Retina (tissue), 1 donor: ENCODE data around the gene VWC2L.

ENCODE experiments used
- DNase-seq: peaks from one replicate; pipeline ENCODE4 v3.0.0-alpha.2; 2016

Gene VWC2L

GRCh38 chr2:214604861-214605260, 194.0 kb downstream of the VWC2L start:
- no peak for DNase-seq

- DNase-seq = no peak
Observed at GRCh38 chr2:214607051-214607450, 196.2 kb downstream of the VWC2L start.

GRCh38 chr2:214611015-214611414, 200.2 kb downstream of the VWC2L start:
- no peak for DNase-seq

GRCh38 chr2:214624166-214624760, 213.4 kb downstream of the VWC2L start:
- no peak for DNase-seq

- DNase-seq = no peak
Observed at GRCh38 chr2:214628091-214628490, 217.2 kb downstream of the VWC2L start.
